ENCODE results near the gene FBXO36. TPM values are rescaled to one million over a fixed set of nuclear protein-coding genes. Genes with fewer than 3 reads are reported as not detected.

FBXO36 gene
- total RNA-seq, result 3.5 and 3.9 TPM in 2 replicates

GRCh38 chr2:229922449-229923386 is at the start of gene FBXO36:
Gene FBXO36, plus strand, starts transcription at chr2:229922503. Its CDS starts 11 bp downstream, at chr2:229922514.
- peak; percentile 63 for DNase-seq (ENCODE audit: low read depth)
- no peak for TF ChIP-seq CTCF (IDR thresholded peaks at IDR 0.05; ENCODE audit: insufficient read depth, low read depth, low read length)
- peak within 1 kb of the TSS; percentile 97 for H3K4me3 ChIP-seq (ENCODE audit: low read depth, low read length)

GRCh38 chr2:229873123-229873581 is 49.2 kb upstream of the FBXO36 start:
- no peak for DNase-seq (ENCODE audit: low read depth)
- no peak overlapping the region for H3K4me3 ChIP-seq (ENCODE audit: low read depth, low read length)
- TF ChIP-seq CTCF (IDR thresholded peaks at IDR 0.05; ENCODE audit: insufficient read depth, low read depth, low read length), result no peak

GRCh38 chr2:229874647-229875046 is 47.7 kb upstream of the FBXO36 start:
- no peak for DNase-seq (ENCODE audit: low read depth)
- TF ChIP-seq CTCF (IDR thresholded peaks at IDR 0.05; ENCODE audit: insufficient read depth, low read depth, low read length), result no peak
- no peak overlapping the region for H3K4me3 ChIP-seq (ENCODE audit: low read depth, low read length)

GRCh38 chr2:229875549-229875948 is 46.8 kb upstream of the FBXO36 start:
- no peak for DNase-seq (ENCODE audit: low read depth)
- H3K4me3 ChIP-seq (ENCODE audit: low read depth, low read length), result no peak overlapping the region
- no peak for TF ChIP-seq CTCF (IDR thresholded peaks at IDR 0.05; ENCODE audit: insufficient read depth, low read depth, low read length)

GRCh38 chr2:229879191-229879950 is 42.9 kb upstream of the FBXO36 start:
- no peak overlapping the region for H3K4me3 ChIP-seq (ENCODE audit: low read depth, low read length)
- TF ChIP-seq CTCF (IDR thresholded peaks at IDR 0.05; ENCODE audit: insufficient read depth, low read depth, low read length), result no peak
- no peak for DNase-seq (ENCODE audit: low read depth)

GRCh38 chr2:229880892-229881586 is 41.3 kb upstream of the FBXO36 start:
- H3K4me3 ChIP-seq (ENCODE audit: low read depth, low read length), result no peak overlapping the region
- no peak for TF ChIP-seq CTCF (IDR thresholded peaks at IDR 0.05; ENCODE audit: insufficient read depth, low read depth, low read length)
- no peak for DNase-seq (ENCODE audit: low read depth)
